Esophagus squamous epithelium (tissue), 5 donors: ENCODE results near the gene MICAL2. TPM values are rescaled to one million over a fixed set of nuclear protein-coding genes. Genes with fewer than 3 reads are reported as not detected.

Experiments
- DNase-seq: peaks from one replicate; lab custom pipeline; 2025; lab: John Stamatoyannopoulos, UW
- H3K27ac ChIP-seq, 4 donors: fragments of 200-600 bp; sonication (generic); one replicate each; pipeline ENCODE4 v1.5.1; 2016 to 2019; ENCODE audit warnings: mild to moderate bottlenecking in 1 of 4
- H3K27me3 ChIP-seq, 4 donors: fragments of 200-600 bp; sonication (generic); 1 replicate in 3 of 4; 2 replicates in 1 of 4; pipeline versions ENCODE4 v1.5.1 to v1.6.0; 2017 to 2021; ENCODE audit warnings: antibody characterized with exemption in 1 of 4
- H3K36me3 ChIP-seq, 3 donors: fragments of 200-600 bp; sonication (generic); one replicate each; pipeline ENCODE4 v1.5.1; 2016 to 2019
- H3K4me1 ChIP-seq, 3 donors: fragments of 200-600 bp; sonication (generic); one replicate each; pipeline ENCODE4 v1.5.1; 2017 to 2019
- H3K4me3 ChIP-seq, 4 donors: fragments of 200-600 bp; sonication (generic); 1 replicate in 3 of 4; 2 replicates in 1 of 4; pipeline ENCODE4 v1.5.1; 2016 to 2019; ENCODE audit warnings: mild to moderate bottlenecking in 2 of 4, moderate library complexity in 1 of 4
- H3K9me3 ChIP-seq, 3 donors: fragments of 200-600 bp; sonication (generic); one replicate each; pipeline ENCODE4 v1.5.1; 2016 to 2019
- POLR2A ChIP-seq, 4 donors: fragments of 450-650 bp; IDR thresholded peaks; one replicate each; pipeline ENCODE4 v1.6.1; 2017; ENCODE audit warnings: antibody characterized with exemption in 4 of 4, mild to moderate bottlenecking in 4 of 4, moderate library complexity in 3 of 4
- WGBS, 2 donors: methylation state at CpG; one replicate each; pipeline ENCODE4 v1.1.5; 2018; 5-methylcytosine and 5-hydroxymethylcytosine counted together
- intact Hi-C: fragments of 100-400 bp; cut with DNase I; formaldehyde crosslinking; loops from one replicate; pipeline ENCODE4 v1.15.0; 2022
- total RNA-seq, 4 donors: library from RNA; depleted of rRNA; stranded (reverse); fragments of >200 nt; gene quantifications; one replicate each; pipeline ENCODE4 v1.1.0, GENCODE V29; 2016
- TF ChIP-seq, protein P1 (sequence below), 6 experiments: fragments of 450-650 bp in 4 of 6; fragments of 200-600 bp in 2 of 6; sonication (generic) in 2 of 6; IDR thresholded peaks; one replicate each; pipeline ENCODE4 v1.5.1; 2016 to 2019; ENCODE audit warnings: antibody characterized with exemption in 6 of 6, mild to moderate bottlenecking in 4 of 6, moderate library complexity in 4 of 6
- donor health status: DM: yes; HTN: yes; CAD: no.

Gene MICAL2
- total RNA-seq, 4 donors from 2014 or later = 10.1 to 49.0 (median 19.8) TPM

DNA sequence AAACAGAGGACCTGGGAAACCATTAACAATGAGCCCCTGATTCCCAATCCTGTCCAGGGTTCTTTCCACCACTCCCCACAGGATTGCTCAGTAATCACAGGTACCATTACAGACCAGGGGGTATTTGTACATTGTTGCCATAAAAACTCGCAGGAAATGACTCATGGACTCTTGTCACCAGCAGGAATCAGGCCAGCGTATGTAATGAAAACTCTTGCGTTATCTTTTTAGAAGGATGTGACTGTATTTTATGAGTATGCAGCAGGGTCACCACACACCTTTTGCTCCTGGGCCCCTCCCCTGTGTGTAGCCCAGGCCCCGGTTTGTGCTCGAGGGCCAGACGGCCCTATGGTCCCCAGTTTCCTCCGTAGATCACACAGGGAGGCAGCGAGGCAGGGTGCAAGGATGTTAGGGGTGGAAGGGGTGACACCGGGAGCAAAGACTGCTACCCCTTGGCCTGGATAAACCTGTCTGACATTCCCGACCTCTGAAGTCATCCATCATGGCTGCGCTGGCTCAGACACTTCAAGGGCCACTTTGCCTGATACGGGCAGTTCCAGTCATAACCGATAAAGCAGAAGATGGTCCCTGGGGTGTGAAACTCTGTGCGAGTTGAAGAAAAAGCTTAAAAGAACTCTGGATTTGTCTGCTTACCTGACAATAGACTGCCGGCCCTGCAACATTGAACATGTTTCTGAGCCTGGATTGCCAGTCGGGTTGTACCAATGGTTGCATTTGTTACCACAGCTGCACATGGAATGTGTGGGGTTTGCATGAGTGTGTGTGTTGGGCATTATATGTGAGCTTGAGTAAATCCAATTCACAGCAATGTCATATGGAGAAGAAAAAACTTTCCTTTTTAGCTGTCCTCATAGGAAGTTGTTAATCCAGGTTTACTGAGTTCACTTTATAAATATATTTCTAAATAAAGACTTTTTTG is 56.9 kb downstream of the MICAL2 start:
- TF ChIP-seq, protein P1, sequence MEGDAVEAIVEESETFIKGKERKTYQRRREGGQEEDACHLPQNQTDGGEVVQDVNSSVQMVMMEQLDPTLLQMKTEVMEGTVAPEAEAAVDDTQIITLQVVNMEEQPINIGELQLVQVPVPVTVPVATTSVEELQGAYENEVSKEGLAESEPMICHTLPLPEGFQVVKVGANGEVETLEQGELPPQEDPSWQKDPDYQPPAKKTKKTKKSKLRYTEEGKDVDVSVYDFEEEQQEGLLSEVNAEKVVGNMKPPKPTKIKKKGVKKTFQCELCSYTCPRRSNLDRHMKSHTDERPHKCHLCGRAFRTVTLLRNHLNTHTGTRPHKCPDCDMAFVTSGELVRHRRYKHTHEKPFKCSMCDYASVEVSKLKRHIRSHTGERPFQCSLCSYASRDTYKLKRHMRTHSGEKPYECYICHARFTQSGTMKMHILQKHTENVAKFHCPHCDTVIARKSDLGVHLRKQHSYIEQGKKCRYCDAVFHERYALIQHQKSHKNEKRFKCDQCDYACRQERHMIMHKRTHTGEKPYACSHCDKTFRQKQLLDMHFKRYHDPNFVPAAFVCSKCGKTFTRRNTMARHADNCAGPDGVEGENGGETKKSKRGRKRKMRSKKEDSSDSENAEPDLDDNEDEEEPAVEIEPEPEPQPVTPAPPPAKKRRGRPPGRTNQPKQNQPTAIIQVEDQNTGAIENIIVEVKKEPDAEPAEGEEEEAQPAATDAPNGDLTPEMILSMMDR (IDR thresholded peaks at IDR 0.05) = no peak
- no peak for TF ChIP-seq POLR2A (IDR thresholded peaks at IDR 0.05)
- Histone ChIP-seq H3K4me3 (no peak overlapping the region), H3K4me1 (peaks cover 6 to 43% (median 25%) of the 10 kb centered on the region in 3 donors), H3K27ac (peak overlapping the region in 2 of 4 donors; percentile 44 to 60), H3K27me3 (no peaks in the 10 kb centered on the region), H3K9me3 (no peaks in the 10 kb centered on the region), H3K36me3 (peaks cover 0 to 12% (median 0%) of the 10 kb centered on the region in 3 donors)
- no peak for DNase-seq
- intact Hi-C loops = no loop called here
- WGBS, 2 donors = 66 to 71% methylated on average over 15 of the region's 16 CpGs

DNA sequence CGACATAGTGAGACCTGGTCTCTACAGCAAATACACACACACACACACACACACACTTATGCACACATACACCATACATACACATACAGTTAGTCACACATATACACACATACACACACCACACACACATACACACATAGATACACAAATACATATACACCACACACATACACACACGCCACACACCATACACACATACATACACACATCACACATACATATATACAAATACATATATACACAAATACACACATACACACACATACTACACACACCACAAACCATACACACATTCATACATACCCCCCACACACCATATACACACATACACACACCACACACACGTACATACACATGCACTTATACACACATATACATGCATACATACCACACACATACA is 57.7 kb downstream of the MICAL2 start:
- Histone ChIP-seq H3K4me1 (peaks cover 6 to 36% (median 25%) of the 10 kb centered on the region in 3 donors), H3K36me3 (peaks cover 0 to 5% (median 0%) of the 10 kb centered on the region in 3 donors), H3K4me3 (no peak overlapping the region), H3K27me3 (no peaks in the 10 kb centered on the region), H3K9me3 (no peaks in the 10 kb centered on the region), H3K27ac (no peak overlapping the region)
- no peak for TF ChIP-seq POLR2A (IDR thresholded peaks at IDR 0.05)
- TF ChIP-seq, protein P1 (IDR thresholded peaks at IDR 0.05) = no peak
- 96 to 98% methylated on average over 3 of the region's 3 CpGs for WGBS, 2 donors
- no peak for DNase-seq
- intact Hi-C loops = no loop called here

DNA sequence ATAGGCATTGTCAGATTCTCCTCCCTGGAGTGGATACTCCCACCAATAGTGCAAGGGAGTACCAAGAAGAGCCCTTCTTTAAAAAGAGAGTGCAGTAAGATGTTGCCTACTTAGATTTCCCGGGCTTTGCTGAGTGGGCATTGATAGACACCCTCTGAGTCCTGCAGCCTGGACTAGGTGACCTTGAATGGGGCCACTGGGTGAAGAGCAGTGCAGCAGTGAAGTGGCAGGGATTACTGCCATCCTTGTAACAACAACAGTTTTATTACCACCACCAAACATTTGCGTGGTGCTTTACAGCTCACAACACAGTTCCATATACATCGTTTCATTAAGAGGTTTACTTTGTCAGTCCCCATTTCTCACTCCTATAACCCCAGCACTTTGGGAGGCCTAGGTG is 59.4 kb downstream of the MICAL2 start:
- Histone ChIP-seq H3K27me3 (no peaks in the 10 kb centered on the region), H3K9me3 (no peaks in the 10 kb centered on the region), H3K4me1 (peaks cover 6 to 20% (median 14%) of the 10 kb centered on the region in 3 donors), H3K27ac (no peak overlapping the region), H3K36me3 (no peaks in the 10 kb centered on the region), H3K4me3 (no peak overlapping the region)
- 59 to 89% methylated on average over 3 of the region's 3 CpGs for WGBS, 2 donors
- intact Hi-C loops = no loop called here
- no peak for TF ChIP-seq POLR2A (IDR thresholded peaks at IDR 0.05)
- TF ChIP-seq, protein P1 (IDR thresholded peaks at IDR 0.05) = no peak
- DNase-seq = no peak

DNA sequence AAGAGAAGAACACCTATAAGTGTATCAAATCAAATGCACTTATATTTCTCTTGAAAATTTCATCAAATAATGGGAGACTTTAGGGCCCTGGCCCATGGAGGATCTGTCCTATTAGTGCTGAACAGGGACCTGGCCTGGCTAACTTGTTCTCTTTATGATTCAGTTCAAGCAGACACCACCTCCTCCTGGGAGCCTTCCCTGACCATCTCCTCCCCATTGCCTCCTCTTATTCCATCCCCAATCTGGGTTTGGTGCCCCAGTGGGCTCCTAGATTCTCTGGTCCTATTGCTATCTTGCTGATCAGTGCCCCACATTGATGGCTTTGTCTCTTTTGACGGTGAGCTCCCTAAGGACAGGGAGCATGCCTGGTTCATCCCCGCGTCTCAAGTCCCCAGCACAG is 60.1 kb downstream of the MICAL2 start:
- Histone ChIP-seq H3K27ac (peak overlapping the region in 3 of 4 donors; percentile 30 to 53 (median 39)), H3K4me1 (peaks cover 6 to 20% (median 14%) of the 10 kb centered on the region in 3 donors)

More for the DNA sequence above, 60.1 kb downstream of the MICAL2 start:
- H3K27me3 ChIP-seq = no peaks in the 10 kb centered on the region
- intact Hi-C loops = no loop called here
- WGBS, 2 donors = 80 to 91% methylated on average over 1 of the region's 3 CpGs
- H3K9me3 ChIP-seq = no peaks in the 10 kb centered on the region
- TF ChIP-seq, protein P1 (IDR thresholded peaks at IDR 0.05) = no peak
- H3K4me3 ChIP-seq = no peak overlapping the region
- no peaks in the 10 kb centered on the region for H3K36me3 ChIP-seq
- no peak for DNase-seq
